ENCODE data around the gene WHRN.

The WHRN gene

DNA sequence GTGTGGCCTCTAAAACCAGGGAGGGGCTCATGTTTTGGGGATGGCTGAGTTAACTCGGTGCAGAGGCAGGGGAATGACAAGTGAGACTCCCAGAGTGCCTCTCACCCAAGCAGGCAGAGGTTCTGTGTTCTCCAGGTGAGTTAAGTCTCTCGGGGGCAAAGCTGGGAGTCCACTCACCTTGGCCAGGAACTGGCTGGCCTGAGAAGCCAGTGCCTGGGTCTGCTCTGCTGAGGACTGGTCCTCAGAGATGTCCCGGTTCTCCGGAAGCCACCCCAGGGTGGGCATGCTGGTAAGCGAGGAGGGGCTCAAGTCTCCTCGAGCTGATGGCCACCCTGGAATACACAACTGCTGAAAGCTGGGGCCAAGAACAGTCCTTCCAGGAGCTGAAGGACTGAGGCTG lies 137.9 kb downstream of the WHRN start:
- peak overlapping the region in 1 of 2 experiments; percentile 51 for H3K4me3 ChIP-seq (ENCODE audit: low read depth in 1 of 2, low read length in 1 of 2)
- H3K4me1 ChIP-seq (ENCODE audit: control insufficient read depth in 1 of 2, insufficient read depth in 1 of 2, low read depth in 1 of 2, low read length in 1 of 2), result peaks cover 95% of the 10 kb centered on the region in 2 experiments
- TF ChIP-seq, protein P1, sequence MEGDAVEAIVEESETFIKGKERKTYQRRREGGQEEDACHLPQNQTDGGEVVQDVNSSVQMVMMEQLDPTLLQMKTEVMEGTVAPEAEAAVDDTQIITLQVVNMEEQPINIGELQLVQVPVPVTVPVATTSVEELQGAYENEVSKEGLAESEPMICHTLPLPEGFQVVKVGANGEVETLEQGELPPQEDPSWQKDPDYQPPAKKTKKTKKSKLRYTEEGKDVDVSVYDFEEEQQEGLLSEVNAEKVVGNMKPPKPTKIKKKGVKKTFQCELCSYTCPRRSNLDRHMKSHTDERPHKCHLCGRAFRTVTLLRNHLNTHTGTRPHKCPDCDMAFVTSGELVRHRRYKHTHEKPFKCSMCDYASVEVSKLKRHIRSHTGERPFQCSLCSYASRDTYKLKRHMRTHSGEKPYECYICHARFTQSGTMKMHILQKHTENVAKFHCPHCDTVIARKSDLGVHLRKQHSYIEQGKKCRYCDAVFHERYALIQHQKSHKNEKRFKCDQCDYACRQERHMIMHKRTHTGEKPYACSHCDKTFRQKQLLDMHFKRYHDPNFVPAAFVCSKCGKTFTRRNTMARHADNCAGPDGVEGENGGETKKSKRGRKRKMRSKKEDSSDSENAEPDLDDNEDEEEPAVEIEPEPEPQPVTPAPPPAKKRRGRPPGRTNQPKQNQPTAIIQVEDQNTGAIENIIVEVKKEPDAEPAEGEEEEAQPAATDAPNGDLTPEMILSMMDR (IDR thresholded peaks at IDR 0.05), result no peak
- peak overlapping the region; percentile 98 for H3K27ac ChIP-seq
- no peaks in the 10 kb centered on the region for H3K27me3 ChIP-seq
- peaks cover 85% of the 10 kb centered on the region for H3K36me3 ChIP-seq
- no peaks in the 10 kb centered on the region for H3K9me3 ChIP-seq

GRCh38 chr9:114366334-114367128 lies 138.7 kb downstream of the WHRN start:
- Histone ChIP-seq H3K4me1 (ENCODE audit: control insufficient read depth in 1 of 2, insufficient read depth in 1 of 2, low read depth in 1 of 2, low read length in 1 of 2) (peaks cover 87% of the 10 kb centered on the region in 2 experiments), H3K36me3 (peaks cover 86% of the 10 kb centered on the region), H3K27me3 (no peaks in the 10 kb centered on the region), H3K9me3 (no peaks in the 10 kb centered on the region), H3K4me3 (ENCODE audit: low read depth in 1 of 2, low read length in 1 of 2) (peak overlapping the region in 1 of 2 experiments; percentile 51), H3K27ac (peak overlapping the region; percentile 98)
- TF ChIP-seq, protein P1 (IDR thresholded peaks at IDR 0.05), result no peak

GRCh38 chr9:114365194-114365593 lies 140.1 kb downstream of the WHRN start:
- Histone ChIP-seq H3K27me3 (no peaks in the 10 kb centered on the region), H3K9me3 (no peaks in the 10 kb centered on the region), H3K4me3 (ENCODE audit: low read depth in 1 of 2, low read length in 1 of 2) (peak overlapping the region in 1 of 2 experiments; percentile 51), H3K27ac (peak overlapping the region; percentile 98), H3K4me1 (ENCODE audit: control insufficient read depth in 1 of 2, insufficient read depth in 1 of 2, low read depth in 1 of 2, low read length in 1 of 2) (peaks cover 73 to 74% of the 10 kb centered on the region in 2 experiments), H3K36me3 (peaks cover 94% of the 10 kb centered on the region)
- TF ChIP-seq, protein P1 (IDR thresholded peaks at IDR 0.05), result no peak

GRCh38 chr9:114364134-114365041 lies 140.9 kb downstream of the WHRN start:
- Histone ChIP-seq H3K27ac (peak overlapping the region; percentile 98), H3K4me1 (ENCODE audit: control insufficient read depth in 1 of 2, insufficient read depth in 1 of 2, low read depth in 1 of 2, low read length in 1 of 2) (peaks cover 65 to 66% of the 10 kb centered on the region in 2 experiments), H3K27me3 (no peaks in the 10 kb centered on the region), H3K4me3 (ENCODE audit: low read depth in 1 of 2, low read length in 1 of 2) (peak overlapping the region; percentile 29 to 51), H3K9me3 (no peaks in the 10 kb centered on the region), H3K36me3 (peaks cover 94% of the 10 kb centered on the region)
- TF ChIP-seq, protein P1 (IDR thresholded peaks at IDR 0.05), result no peak

GRCh38 chr9:114363424-114363823 lies 141.8 kb downstream of the WHRN start:
- Histone ChIP-seq H3K4me1 (ENCODE audit: control insufficient read depth in 1 of 2, insufficient read depth in 1 of 2, low read depth in 1 of 2, low read length in 1 of 2) (peaks cover 56% of the 10 kb centered on the region in 2 experiments), H3K27me3 (no peaks in the 10 kb centered on the region), H3K4me3 (ENCODE audit: low read depth in 1 of 2, low read length in 1 of 2) (peak overlapping the region in 1 of 2 experiments; percentile 51), H3K9me3 (no peaks in the 10 kb centered on the region), H3K36me3 (peaks cover 94% of the 10 kb centered on the region), H3K27ac (peak overlapping the region; percentile 98)
- TF ChIP-seq, protein P1 (IDR thresholded peaks at IDR 0.05), result no peak
